ENCODE data around the gene YY1. TPM values are rescaled to one million over a fixed set of nuclear protein-coding genes. Genes with fewer than 3 reads are reported as not detected.

YY1 gene
- polyA plus RNA-seq, 2 of the 4 experiments (the other 2 are of a cell fraction) = 58.4 to 65.8 TPM

GRCh38 chr14:100222224-100223093 lies 16.5 kb upstream of the YY1 start:
- peak overlapping the region; percentile 69 for H3K4me2 ChIP-seq
- H3K4me1 ChIP-seq = peaks cover 5% of the 10 kb centered on the region; the same call in 1 of the 3 replicates
- TF ChIP-seq CBX8 (IDR thresholded peaks at IDR 0.05) (no peak), CBX2 (IDR thresholded peaks at IDR 0.05; ENCODE audit: borderline replicate concordance, low read depth) (no peak), ZC3H11A (IDR thresholded peaks at IDR 0.05) (no peak), JUNB (IDR thresholded peaks at IDR 0.05) (no peak), MAZ (IDR thresholded peaks at IDR 0.05; ENCODE audit: borderline replicate concordance, low read depth, low read length) (no peak), FOSL2 (IDR thresholded peaks at IDR 0.05) (no peak), FOSL2 (CRISPR knock-in tag; IDR thresholded peaks at IDR 0.05) (no peak)
- ATAC-seq = no peak
- no peaks in the 10 kb centered on the region for H3K9me3 ChIP-seq
- CTCF ChIA-PET = interaction anchor here (0.9 to 2.3 kb wide), 3 partner anchors 15 to 114 kb away, joined by 3 to 14 read pairs (median 4); no protein-coding TSS in a partner anchor
- POLR2A ChIA-PET = no interaction called here
- no peak overlapping the region for H3K4me3 ChIP-seq
- no peak for FAIRE-seq
- DNase-seq (ENCODE audit: low read depth in 1 of 2, low spot score in 1 of 2) = no peak
- peak overlapping the region in 1 of 2 experiments; percentile 40; a peak in 1 of 6 replicates for H3K27ac ChIP-seq
- 86% methylated on average over 14 of the region's 14 CpGs for WGBS (ENCODE audit: missing lambda C conversion rate)

GRCh38 chr14:100223332-100224201 lies 15.4 kb upstream of the YY1 start:
- FAIRE-seq = no peak
- no peak overlapping the region for H3K4me3 ChIP-seq
- no peak for ATAC-seq
- peaks cover 5% of the 10 kb centered on the region; the same call in 1 of the 3 replicates for H3K4me1 ChIP-seq
- H3K27ac ChIP-seq = no peak overlapping the region
- no peak for DNase-seq (ENCODE audit: low read depth in 1 of 2, low spot score in 1 of 2)
- ChIA-PET CTCF (interaction anchor here (0.9 to 2.3 kb wide), 6 partner anchors 10 to 115 kb away, joined by 3 to 14 read pairs (median 4); no protein-coding TSS in a partner anchor), POLR2A (interaction anchor here (1.7 kb wide), 1 partner anchor 9 kb away, joined by 6 read pairs; no protein-coding TSS in a partner anchor)
- H3K9me3 ChIP-seq = no peaks in the 10 kb centered on the region
- H3K4me2 ChIP-seq = no peak overlapping the region
- TF ChIP-seq MAZ (IDR thresholded peaks at IDR 0.05; ENCODE audit: borderline replicate concordance, low read depth, low read length) = no peak
- TF ChIP-seq EHF (CRISPR knock-in tag; IDR thresholded peaks at IDR 0.05) = no peak
- no peak for TF ChIP-seq JUN (IDR thresholded peaks at IDR 0.05)
- no peak for TF ChIP-seq ELK1 (IDR thresholded peaks at IDR 0.05; ENCODE audit: low read depth, low read length)
- TF ChIP-seq CBX8 (IDR thresholded peaks at IDR 0.05) = no peak
- no peak for TF ChIP-seq PBX3 (IDR thresholded peaks at IDR 0.05)
- TF ChIP-seq JUNB (IDR thresholded peaks at IDR 0.05) = no peak
- no peak for TF ChIP-seq NPAS2 (CRISPR knock-in tag; IDR thresholded peaks at IDR 0.05; ENCODE audit: borderline replicate concordance)
- TF ChIP-seq EHMT2 (IDR thresholded peaks at IDR 0.05; ENCODE audit: low read depth) = no peak
- no peak for TF ChIP-seq SMC3 (IDR thresholded peaks at IDR 0.05)
- TF ChIP-seq HDAC2 (IDR thresholded peaks at IDR 0.05) = no peak
- TF ChIP-seq MAFK (IDR thresholded peaks at IDR 0.05; ENCODE audit: partially characterized antibody) = no peak
- TF ChIP-seq RAD21 (conservative IDR thresholded peaks at IDR 0.05 in 1 of 2, IDR thresholded peaks at IDR 0.05 in 1 of 2) = no peak
- TF ChIP-seq REST (IDR thresholded peaks at IDR 0.05) = no peak
- TF ChIP-seq RFX5 (IDR thresholded peaks at IDR 0.05) = no peak
- TF ChIP-seq MYC (IDR thresholded peaks at IDR 0.05; ENCODE audit: borderline replicate concordance, low read length) = no peak
- no peak for TF ChIP-seq HEYL (CRISPR knock-in tag; IDR thresholded peaks at IDR 0.05)
- 92% methylated on average over 12 of the region's 12 CpGs for WGBS (ENCODE audit: missing lambda C conversion rate)

Measured in A549 (cell line).